HepG2 (cell line): ENCODE data around the gene DNAJB6.

Experiments used
- POLR2A ChIP-seq, 2 experiments: IDR thresholded peaks; 2 replicates each; pipeline ENCODE4 v1.6.1; 2011; ENCODE audit warnings: low read depth in 2 of 2, low read length in 2 of 2, mild to moderate bottlenecking in 1 of 2, moderate library complexity in 1 of 2; ENCODE audit not compliant: insufficient read depth in 1 of 2
- RBM22 ChIP-seq: fragments of 200-400 bp; formaldehyde crosslinking; optimal IDR thresholded peaks from 2 replicates; pipeline ENCODE3; 2017; ENCODE audit warnings: mild to moderate bottlenecking, low read length, moderate library complexity
- ZNF101 ChIP-seq: sonication (generic); formaldehyde crosslinking; IDR thresholded peaks from 2 replicates; pipeline ENCODE4 v1.4.0; 2020; ENCODE audit warnings: mild to moderate bottlenecking, low read depth, missing genetic modification reagents, borderline replicate concordance
- ZNF281 ChIP-seq: sonication (generic); formaldehyde crosslinking; IDR thresholded peaks from 2 replicates; pipeline ENCODE4 v1.4.0; 2020; ENCODE audit warnings: missing genetic modification reagents, borderline replicate concordance

GRCh38 chr7:157293413-157293788 is 43.4 kb upstream of the DNAJB6 start:
- no peak for TF ChIP-seq RBM22
- no peak for TF ChIP-seq POLR2A (IDR thresholded peaks at IDR 0.05; ENCODE audit: insufficient read depth in 1 of 2, low read depth in 2 of 2, low read length in 2 of 2)
- TF ChIP-seq ZNF101 (CRISPR knock-in tag): no peak
- TF ChIP-seq ZNF281 (CRISPR knock-in tag): no peak
